Keratinocyte (primary cell): ENCODE data around the gene HOXB8. TPM values are rescaled to one million over a fixed set of nuclear protein-coding genes. Genes with fewer than 3 reads are reported as not detected.

Source experiments
- DNase-seq: peaks from one replicate; pipeline ENCODE4 v3.0.0-alpha.2; 2011; ENCODE audit warnings: low read depth, missing footprints, low spot score
- FAIRE-seq: peaks from 2 replicates; lab custom pipeline; 2011; peaks lifted over from hg19 to GRCh38; lab: Jason Lieb, UNC
- H2AFZ ChIP-seq: 2 replicates; pipeline ENCODE4 v1.6.0; 2012; ENCODE audit warnings: low read length, control low read depth, inconsistent platforms; ENCODE audit not compliant: control insufficient read depth
- H3K27ac ChIP-seq: 2 replicates; pipeline ENCODE4 v1.5.1; 2011; ENCODE audit warnings: low read length; ENCODE audit not compliant: control insufficient read depth, insufficient read depth
- H3K27me3 ChIP-seq: 3 replicates; pipeline ENCODE4 v1.6.0; 2011; ENCODE audit warnings: low read length; ENCODE audit not compliant: control insufficient read depth, insufficient read depth; ENCODE audit errors: extremely low read depth
- H3K36me3 ChIP-seq, 2 experiments: 2 replicates in 1 of 2; 3 replicates in 1 of 2; pipeline ENCODE4 v1.5.1; 2011; ENCODE audit warnings: low read length in 2 of 2, mild to moderate bottlenecking in 1 of 2; ENCODE audit not compliant: control insufficient read depth in 2 of 2, insufficient read depth in 2 of 2; ENCODE audit errors: extremely low read depth in 1 of 2
- H3K4me1 ChIP-seq: 3 replicates; pipeline ENCODE4 v1.5.1; 2011; ENCODE audit warnings: low read length; ENCODE audit not compliant: control insufficient read depth, insufficient read depth; ENCODE audit errors: extremely low read depth
- H3K4me2 ChIP-seq: 3 replicates; pipeline ENCODE4 v1.6.0; 2011; ENCODE audit warnings: low read depth, low read length; ENCODE audit not compliant: control insufficient read depth, insufficient read depth; ENCODE audit errors: extremely low read depth
- H3K4me3 ChIP-seq, 3 experiments: fragments of 200-600 bp in 1 of 3; sonication (generic) in 1 of 3; 2 replicates in 2 of 3; 3 replicates in 1 of 3; pipeline ENCODE4 v1.5.1; 2011 to 2016; ENCODE audit warnings: low read length in 3 of 3, mild to moderate bottlenecking in 3 of 3, control low read depth in 2 of 3, inconsistent platforms in 1 of 3, low read depth in 1 of 3, mixed read lengths in 1 of 3, mixed run types in 1 of 3, moderate library complexity in 1 of 3; ENCODE audit not compliant: control insufficient read depth in 2 of 3, insufficient read depth in 2 of 3; ENCODE audit errors: extremely low read depth in 1 of 3
- H3K79me2 ChIP-seq: 2 replicates; pipeline ENCODE4 v1.6.0; 2012; ENCODE audit warnings: low read length; ENCODE audit not compliant: control insufficient read depth, insufficient read depth
- H3K9ac ChIP-seq: 3 replicates; pipeline ENCODE4 v1.6.0; 2011; ENCODE audit warnings: low read length; ENCODE audit not compliant: control insufficient read depth, insufficient read depth; ENCODE audit errors: extremely low read depth
- H3K9me1 ChIP-seq: 3 replicates; pipeline ENCODE4 v1.6.0; 2011; ENCODE audit warnings: low read length; ENCODE audit not compliant: control insufficient read depth, insufficient read depth; ENCODE audit errors: extremely low read depth
- H3K9me3 ChIP-seq: 2 replicates; pipeline ENCODE4 v1.5.1; 2012; ENCODE audit warnings: low read depth, low read length; ENCODE audit not compliant: control insufficient read depth
- H4K20me1 ChIP-seq: 3 replicates; pipeline ENCODE4 v1.6.0; 2011; ENCODE audit warnings: low read length; ENCODE audit not compliant: control insufficient read depth, insufficient read depth; ENCODE audit errors: extremely low read depth
- CTCF ChIP-seq, 3 experiments: IDR thresholded peaks in 1 of 3; conservative IDR thresholded peaks in 1 of 3; optimal IDR thresholded peaks in 1 of 3; 2 replicates in 2 of 3; 3 replicates in 1 of 3; pipeline versions ENCODE3 to v1.5.1; 2011; ENCODE audit warnings: low read length in 3 of 3, mild to moderate bottlenecking in 3 of 3, moderate library complexity in 2 of 3, control low read depth in 1 of 3, inconsistent platforms in 1 of 3; ENCODE audit not compliant: insufficient read depth in 2 of 3; ENCODE audit errors: extremely low read depth in 1 of 3
- EZH2 ChIP-seq: IDR thresholded peaks from one replicate; pipeline ENCODE4 v1.6.1; 2012; ENCODE audit warnings: inconsistent platforms, mild to moderate bottlenecking, low read length, moderate library complexity
- dilution Hi-C: fragments of 300-500 bp; cut with MboI; formaldehyde crosslinking; loops from one replicate; pipeline ENCODE4 v1.7.0; 2020; ENCODE audit warnings: low sequenced_read_pairs; ENCODE audit not compliant: extremely low pct_ligation_motif_present
- polyA plus RNA-seq, 5 experiments: library from polyadenylated mRNA; depleted of rRNA in 3 of 5; stranded (reverse) in 3 of 5; stranded (forward) in 1 of 5; unstranded in 1 of 5; fragments of >200 nt; gene quantifications; 1 replicate in 1 of 5; 2 replicates in 3 of 5; 3 replicates in 1 of 5; pipeline versions ENCODE4 v1.2.1 to v1.2.3, GENCODE V29; 2011 to 2012; ENCODE audit warnings: missing spikeins in 2 of 5, low read depth in 1 of 5, low replicate concordance in 1 of 5

Gene HOXB8
- polyA plus RNA-seq, 1 donor (not counting 4 experiments of a cell fraction or from before 2014, with no cell fraction given), result not detected

- DNase-seq, result no peak
- no peak for FAIRE-seq
- Histone ChIP-seq H4K20me1 (peaks cover 2% of the 10 kb centered on the region), H2AFZ (no peak overlapping the region), H3K27ac (no peak overlapping the region), H3K79me2 (no peaks in the 10 kb centered on the region), H3K9me1 (no peaks in the 10 kb centered on the region), H3K9ac (no peak overlapping the region), H3K9me3 (no peaks in the 10 kb centered on the region), H3K4me2 (no peak overlapping the region), H3K27me3 (peaks cover 95% of the 10 kb centered on the region), H3K4me1 (no peaks in the 10 kb centered on the region), H3K4me3 (no peak overlapping the region), H3K36me3 (no peaks in the 10 kb centered on the region)
- dilution Hi-C loops, result no loop called here
- TF ChIP-seq EZH2, result peak; percentile 25
- TF ChIP-seq CTCF (optimal IDR thresholded peaks at IDR 0.05 in 1 of 3, IDR thresholded peaks at IDR 0.05 in 1 of 3, conservative IDR thresholded peaks at IDR 0.05 in 1 of 3; ENCODE audit: extremely low read depth in 1 of 3, insufficient read depth in 2 of 3, low read length in 3 of 3), result no peak
These were observed 29.9 kb upstream of the HOXB8 start for GRCh38 chr17:48644910-48645557.

GRCh38 chr17:48644159-48644558 lies 29.1 kb upstream of the HOXB8 start:
- DNase-seq (no peak), FAIRE-seq (no peak)
- H3K27ac ChIP-seq, result no peak overlapping the region
- H3K79me2 ChIP-seq, result no peaks in the 10 kb centered on the region
- H3K36me3 ChIP-seq, result no peaks in the 10 kb centered on the region
- peaks cover 97% of the 10 kb centered on the region for H3K27me3 ChIP-seq
- no peaks in the 10 kb centered on the region for H3K9me3 ChIP-seq
- no peak overlapping the region for H2AFZ ChIP-seq
- dilution Hi-C loops, result no loop called here
- no peak for TF ChIP-seq EZH2
- no peak for TF ChIP-seq CTCF (optimal IDR thresholded peaks at IDR 0.05 in 1 of 3, IDR thresholded peaks at IDR 0.05 in 1 of 3, conservative IDR thresholded peaks at IDR 0.05 in 1 of 3; ENCODE audit: extremely low read depth in 1 of 3, insufficient read depth in 2 of 3, low read length in 3 of 3)
- H3K4me1 ChIP-seq, result no peaks in the 10 kb centered on the region
- no peak overlapping the region for H3K9ac ChIP-seq
- peaks cover 4% of the 10 kb centered on the region for H4K20me1 ChIP-seq
- no peak overlapping the region for H3K4me2 ChIP-seq
- H3K4me3 ChIP-seq, result no peak overlapping the region
- H3K9me1 ChIP-seq, result no peaks in the 10 kb centered on the region
